Smooth muscle cell of the brain vasculature (primary cell): ENCODE measurements around the gene DHRS7.

Experiments used
- DNase-seq: peaks from one replicate; pipeline ENCODE4 v3.0.0-alpha.2; 2012; ENCODE audit warnings: low read depth, low spot score

The DHRS7 gene, protein sequence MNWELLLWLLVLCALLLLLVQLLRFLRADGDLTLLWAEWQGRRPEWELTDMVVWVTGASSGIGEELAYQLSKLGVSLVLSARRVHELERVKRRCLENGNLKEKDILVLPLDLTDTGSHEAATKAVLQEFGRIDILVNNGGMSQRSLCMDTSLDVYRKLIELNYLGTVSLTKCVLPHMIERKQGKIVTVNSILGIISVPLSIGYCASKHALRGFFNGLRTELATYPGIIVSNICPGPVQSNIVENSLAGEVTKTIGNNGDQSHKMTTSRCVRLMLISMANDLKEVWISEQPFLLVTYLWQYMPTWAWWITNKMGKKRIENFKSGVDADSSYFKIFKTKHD

GRCh38 chr14:60164712-60165546 is at the start of gene DHRS7:
TSS of gene DHRS7 (minus strand) at chr14:60165398. CDS start at chr14:60165309, 89 bp downstream.
- peak; percentile 45 for DNase-seq

GRCh38 chr14:60214415-60215126 is 49.4 kb upstream of the DHRS7 start:
- DNase-seq, result no peak

DNA sequence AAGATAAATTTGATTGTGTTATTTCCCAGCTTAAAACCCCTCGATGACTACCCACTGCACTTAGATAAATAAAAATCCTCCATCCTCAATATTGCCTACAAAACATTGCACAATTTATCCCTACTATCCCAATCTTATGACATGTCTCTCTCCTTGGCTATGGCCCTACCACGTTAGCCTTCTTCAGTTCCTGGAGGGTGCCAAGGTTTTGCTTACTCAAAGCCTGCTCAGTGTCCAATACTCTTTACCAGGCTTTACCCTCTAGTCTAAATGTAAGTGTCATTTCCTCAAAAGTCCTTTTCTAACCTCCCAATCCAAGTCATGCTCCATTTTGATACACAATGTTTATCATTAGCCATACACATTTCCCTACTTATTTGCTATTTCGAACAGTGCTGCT is 48.8 kb upstream of the DHRS7 start:
- DNase-seq, result no peak

- no peak for DNase-seq
These were observed 47.5 kb upstream of the DHRS7 start for GRCh38 chr14:60212503-60213371.

GRCh38 chr14:60211153-60211552 is 46.0 kb upstream of the DHRS7 start:
- DNase-seq, result no peak

- DNase-seq, result no peak
These were observed 45.5 kb upstream of the DHRS7 start for GRCh38 chr14:60210703-60211102.

GRCh38 chr14:60206837-60207533 is 41.8 kb upstream of the DHRS7 start:
- no peak for DNase-seq

DNA sequence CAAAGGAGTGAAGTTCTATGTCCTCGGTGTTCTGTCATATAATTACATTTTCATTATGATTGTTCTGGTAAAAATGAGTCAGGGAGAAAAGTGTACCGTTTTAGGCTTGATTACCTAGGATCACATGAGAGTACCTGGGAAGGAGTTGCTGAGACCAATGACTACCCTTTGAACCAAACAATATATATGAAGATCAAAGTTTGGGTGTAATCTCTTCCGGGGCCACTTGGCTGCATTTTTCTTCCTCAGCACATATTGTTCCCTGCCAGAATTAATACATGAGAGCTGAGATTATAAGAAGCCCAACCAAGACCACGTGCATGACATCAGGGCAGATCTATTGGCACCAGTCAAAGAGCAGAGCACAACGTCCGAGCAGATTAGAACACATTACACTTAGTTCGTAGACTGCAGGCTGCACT is 41.1 kb upstream of the DHRS7 start:
- DNase-seq, result no peak

DNA sequence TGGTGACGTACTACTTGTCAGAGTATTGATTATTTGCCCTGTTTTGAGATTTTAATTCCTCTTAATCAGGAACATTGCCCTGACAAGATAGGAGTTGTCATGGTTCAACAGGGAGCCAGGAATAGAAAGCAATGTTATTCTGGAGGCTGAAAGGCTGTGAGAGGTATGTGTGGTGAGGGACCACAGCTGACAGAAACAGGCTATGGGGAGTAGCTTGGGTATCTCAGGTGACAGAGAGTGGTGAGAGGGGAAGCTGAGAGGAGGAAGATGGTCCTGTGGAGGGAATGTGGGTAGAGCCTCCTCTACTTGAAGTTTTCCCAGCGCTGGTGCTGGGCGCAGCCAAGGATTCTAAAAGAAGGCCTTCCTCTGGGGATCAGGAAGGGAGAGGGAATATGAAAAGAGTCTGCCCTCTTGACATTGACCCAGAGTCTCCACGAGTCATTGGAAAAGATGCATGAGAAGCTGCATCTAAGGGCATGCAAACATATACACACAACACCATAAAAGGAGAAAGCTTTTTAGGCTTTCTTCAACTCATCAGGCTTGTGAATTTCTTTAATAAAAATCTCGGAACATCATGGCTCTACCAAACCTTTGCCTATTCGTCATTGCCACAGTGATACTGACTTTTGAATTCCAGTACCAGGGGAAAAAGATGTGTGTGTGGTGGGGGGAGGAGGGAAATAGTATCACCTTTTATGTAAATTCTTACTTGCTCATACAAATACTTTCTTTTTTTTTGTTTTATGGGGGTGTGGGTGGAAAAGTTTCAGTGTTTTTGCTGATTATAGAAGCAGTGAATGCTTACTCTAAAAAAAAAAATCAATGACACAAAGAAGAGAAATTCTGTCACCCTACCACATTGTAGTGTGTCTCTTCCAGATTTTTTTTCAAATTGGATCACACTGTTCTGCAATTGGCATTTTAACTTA is 39.9 kb upstream of the DHRS7 start:
- DNase-seq, result no peak

DNA sequence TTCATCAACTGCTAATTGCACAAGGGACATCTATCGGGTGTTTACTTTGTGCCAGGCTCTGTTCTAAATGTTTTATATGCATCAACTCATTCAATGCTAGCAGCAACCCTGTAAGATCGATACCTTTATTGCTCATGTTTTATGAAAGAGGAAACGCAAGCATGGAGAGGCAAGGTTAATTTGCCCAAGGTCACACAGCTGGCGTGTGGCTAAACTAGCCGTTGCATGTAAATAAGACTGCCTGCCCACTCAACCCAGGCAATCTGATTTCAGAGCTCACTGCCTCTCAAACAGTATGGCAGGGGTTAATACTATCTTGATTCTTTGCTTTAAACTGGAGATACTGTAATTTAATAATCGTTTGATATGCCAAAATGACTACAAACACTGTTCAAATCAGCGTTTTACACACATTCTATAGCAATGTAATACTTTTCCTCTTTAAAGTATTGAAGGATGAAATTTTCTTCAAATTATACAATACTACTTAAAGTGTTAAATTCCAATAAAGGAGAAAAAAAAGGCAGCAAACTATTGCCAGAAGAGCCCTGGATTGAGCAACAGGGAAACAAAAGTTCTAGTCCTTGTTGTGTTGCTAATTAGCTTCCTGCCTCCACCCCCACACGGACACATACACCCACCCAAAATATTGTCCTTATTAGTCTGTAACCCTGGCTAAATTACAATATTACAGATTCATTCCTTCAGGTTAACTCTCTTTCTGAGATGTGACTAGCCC is 39.1 kb upstream of the DHRS7 start:
- no peak for DNase-seq

DNA sequence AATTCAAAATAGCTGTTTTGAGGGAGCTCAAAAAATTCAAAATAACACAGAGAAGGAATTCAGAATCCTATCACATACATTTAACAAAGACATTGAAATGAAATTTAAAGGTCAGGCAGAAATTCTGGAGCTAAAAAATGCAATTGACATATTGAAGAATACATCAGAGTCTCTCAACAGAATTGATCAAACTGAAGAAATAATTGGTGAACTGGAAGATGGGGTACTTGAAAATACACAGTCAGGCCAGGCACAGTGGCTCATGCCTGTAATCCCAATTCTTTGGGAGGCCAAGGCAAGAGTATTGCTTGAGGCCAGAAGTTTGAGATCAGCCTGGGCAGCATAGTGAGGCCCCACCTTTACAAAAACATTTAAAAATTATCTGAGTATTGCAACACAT is 34.1 kb upstream of the DHRS7 start:
- DNase-seq, result no peak

- no peak for DNase-seq
These were observed 32.6 kb upstream of the DHRS7 start for GRCh38 chr14:60197629-60198303.

GRCh38 chr14:60196291-60196690 is 31.1 kb upstream of the DHRS7 start:
- no peak for DNase-seq

DNA sequence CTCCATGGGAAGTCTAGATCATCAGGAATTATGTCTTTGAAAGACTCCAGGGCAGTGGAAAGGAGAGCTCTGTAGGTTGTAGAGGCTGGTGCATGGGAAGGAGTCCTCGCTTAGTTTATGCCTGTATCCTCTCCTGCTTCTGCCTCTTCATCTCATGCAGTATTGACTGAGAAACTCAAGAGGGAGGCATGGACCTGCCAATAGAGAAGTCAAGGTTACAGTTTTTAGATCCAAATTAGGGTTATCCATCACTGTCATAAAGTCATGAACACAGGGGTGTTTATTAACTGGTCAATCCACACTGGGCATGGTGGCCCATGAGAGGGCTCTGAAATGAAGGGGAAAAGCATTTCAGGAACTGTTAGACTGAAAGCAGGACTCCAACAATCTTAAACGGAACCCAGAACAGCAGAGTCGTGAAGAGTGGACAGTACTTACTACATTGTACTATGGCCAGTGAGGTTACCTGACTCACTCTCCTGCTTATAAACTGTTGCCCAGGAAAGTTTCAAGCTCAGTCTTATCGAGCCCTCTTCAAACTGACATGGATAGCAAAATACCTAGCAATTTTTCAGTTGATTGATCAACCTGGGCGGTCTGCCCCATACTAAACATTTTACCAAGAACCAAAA is 30.1 kb upstream of the DHRS7 start:
- no peak for DNase-seq

GRCh38 chr14:60189923-60190840 is 25.0 kb upstream of the DHRS7 start:
- no peak for DNase-seq

DNA sequence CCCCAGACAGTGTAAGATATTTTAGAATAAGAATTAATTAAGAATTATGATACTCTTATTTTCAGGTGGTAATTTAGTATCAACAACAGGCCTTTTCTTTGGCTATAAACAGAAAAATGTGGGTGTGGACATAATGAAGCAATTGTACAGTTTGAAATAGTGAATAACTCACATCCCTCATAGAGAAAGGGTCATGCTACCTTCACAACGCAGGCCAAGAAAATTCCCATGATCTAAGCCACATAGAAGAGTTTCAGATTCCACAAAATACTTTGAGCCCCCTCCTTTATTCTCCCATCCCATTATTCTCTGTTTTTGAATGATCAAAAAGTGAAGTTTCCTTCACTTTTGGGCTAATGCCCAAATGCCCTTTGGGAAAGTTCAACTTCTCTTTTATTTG is 23.5 kb upstream of the DHRS7 start:
- no peak for DNase-seq

DNA sequence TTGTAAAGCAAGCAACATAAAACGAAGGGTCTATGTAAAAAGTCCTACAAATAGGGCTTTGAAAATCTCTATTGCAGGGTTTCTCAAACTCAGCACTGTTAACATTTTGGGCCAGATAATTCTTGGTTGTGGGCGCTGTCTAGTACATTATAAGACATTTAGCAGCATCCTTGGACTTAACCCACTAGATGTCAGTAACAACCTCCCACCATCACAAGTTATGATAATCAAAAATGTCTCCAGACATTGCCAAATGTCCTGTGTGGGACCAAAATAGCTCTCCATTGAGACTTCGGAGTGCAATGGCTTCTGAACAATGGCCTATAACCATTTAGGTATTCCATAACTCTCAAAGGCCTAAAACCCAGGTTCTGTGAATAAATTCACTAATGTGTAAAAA is 22.9 kb upstream of the DHRS7 start:
- DNase-seq, result no peak
